ENCODE data around the gene TSSK6.

GRCh38 chr19:19551853-19552192 is 36.5 kb upstream of the TSSK6 start:
- TF ChIP-seq ZNF138 (CRISPR knock-in tag; conservative IDR thresholded peaks at IDR 0.05) (no peak), CTCF (IDR thresholded peaks at IDR 0.05) (no peak)
